ENCODE results near the gene SEMA3E.
"Not testable (repeated sequence)": the region's sequence is repeated elsewhere in the genome, so short reads cannot be mapped to it uniquely, and the experiment has no call there.

Gene SEMA3E

GRCh38 chr7:83447681-83448080 is 201.3 kb downstream of the SEMA3E start:
- no peak for DNase-seq

GRCh38 chr7:83446102-83446669 is 202.8 kb downstream of the SEMA3E start:
- DNase-seq: no peak

GRCh38 chr7:83442911-83443310 is 206.0 kb downstream of the SEMA3E start:
- DNase-seq: no peak

GRCh38 chr7:83439026-83439425 is 209.9 kb downstream of the SEMA3E start:
- no peak for DNase-seq

- not testable (repeated sequence) for DNase-seq
Observed at GRCh38 chr7:83430289-83430688, 218.7 kb downstream of the SEMA3E start.

GRCh38 chr7:83429493-83429892 is 219.4 kb downstream of the SEMA3E start:
- no peak for DNase-seq

GRCh38 chr7:83427884-83428283 is 221.1 kb downstream of the SEMA3E start:
- DNase-seq: peak; percentile 36

- DNase-seq: no peak
Observed at GRCh38 chr7:83426325-83426724, 222.6 kb downstream of the SEMA3E start.

- DNase-seq: no peak
Observed at GRCh38 chr7:83419013-83419412, 229.9 kb downstream of the SEMA3E start.

GRCh38 chr7:83415840-83416239 is 233.1 kb downstream of the SEMA3E start:
- no peak for DNase-seq

- DNase-seq: no peak
Observed at GRCh38 chr7:83414947-83415346, 234.0 kb downstream of the SEMA3E start.

GRCh38 chr7:83413831-83414230 is 235.1 kb downstream of the SEMA3E start:
- no peak for DNase-seq

GRCh38 chr7:83413424-83413823 is 235.5 kb downstream of the SEMA3E start:
- DNase-seq: no peak

- DNase-seq: peak; percentile 13
Observed at GRCh38 chr7:83410989-83411591, 237.8 kb downstream of the SEMA3E start.

GRCh38 chr7:83394776-83395175 is 254.2 kb downstream of the SEMA3E start:
- DNase-seq: no peak

GRCh38 chr7:83388436-83388835 is 260.5 kb downstream of the SEMA3E start:
- DNase-seq: no peak

GRCh38 chr7:83366629-83367028 is 282.3 kb downstream of the SEMA3E start:
- no peak for DNase-seq

GRCh38 chr7:83365746-83366145 is 283.2 kb downstream of the SEMA3E start:
- no peak for DNase-seq

GRCh38 chr7:83362871-83363550 is 285.9 kb downstream of the SEMA3E start:
- peak; percentile 21 for DNase-seq

GRCh38 chr7:83359108-83359507 is 289.8 kb downstream of the SEMA3E start:
- no peak for DNase-seq

GRCh38 chr7:83355143-83355542 is 293.8 kb downstream of the SEMA3E start:
- DNase-seq: no peak

- no peak for DNase-seq
Observed at GRCh38 chr7:83347945-83348444, 300.9 kb downstream of the SEMA3E start.

- DNase-seq: no peak
Observed at GRCh38 chr7:83339907-83340306, 309.0 kb downstream of the SEMA3E start.

GRCh38 chr7:83338277-83338950 is 310.5 kb downstream of the SEMA3E start:
- no peak for DNase-seq

All from DMS153 (cell line).